WTC11 (cell line): ENCODE measurements around the gene SLC8B1. TPM values are rescaled to one million over a fixed set of nuclear protein-coding genes. Genes with fewer than 3 reads are reported as not detected.

Experiments
- ATAC-seq: fragments of 200-7000 bp; cut with Tn5 transposase; 2 replicates; pipeline ENCODE4 v1.10.0; 2021; ENCODE audit warnings: mild to moderate bottlenecking, moderate library complexity
- CTCF ChIA-PET: fragments of 300-600 bp; sonication (Branson Sonifier 250); formaldehyde crosslinking; loops from one replicate; lab custom pipeline; 2021; ENCODE audit warnings: antibody characterized with exemption; lab: Charles Lee
- POLR2A ChIA-PET: fragments of 350-600 bp; sonication (Branson Sonifier 250); formaldehyde crosslinking; loops from one replicate; lab custom pipeline; 2021; ENCODE audit warnings: antibody characterized with exemption; lab: Charles Lee
- DNase-seq: peaks from one replicate; pipeline ENCODE4 v3.0.0; 2021; ENCODE audit warnings: low spot score
- H3K27ac Mint-ChIP-seq: 2 replicates; pipeline ENCODE4 v1.8.0; 2021; ENCODE audit warnings: mixed read lengths
- H3K27me3 Mint-ChIP-seq: 2 replicates; pipeline ENCODE4 v1.8.0; 2021; ENCODE audit warnings: low read depth, mild to moderate bottlenecking, moderate library complexity, mixed read lengths
- H3K36me3 Mint-ChIP-seq: 2 replicates; pipeline ENCODE4 v1.8.0; 2021; ENCODE audit warnings: mixed read lengths
- H3K4me1 Mint-ChIP-seq: 2 replicates; pipeline ENCODE4 v1.8.0; 2022; ENCODE audit warnings: mixed read lengths
- H3K4me3 Mint-ChIP-seq: 2 replicates; pipeline ENCODE4 v1.8.0; 2021; ENCODE audit warnings: mild to moderate bottlenecking, moderate library complexity, mixed read lengths
- H3K9me3 Mint-ChIP-seq: 2 replicates; pipeline ENCODE4 v1.8.0; 2021; ENCODE audit warnings: mixed read lengths
- JAZF1 ChIP-seq: fragments of 250-450 bp; sonication (Bioruptor Pico); IDR thresholded peaks from 2 replicates; pipeline ENCODE4 v1.9.0; 2021; ENCODE audit warnings: moderate library complexity, mild to moderate bottlenecking, inconsistent platforms
- MXD4 ChIP-seq: fragments of 250-450 bp; sonication (Bioruptor Pico); IDR thresholded peaks from 2 replicates; pipeline ENCODE4 v1.8.0; 2021; ENCODE audit warnings: mild to moderate bottlenecking, moderate library complexity, borderline replicate concordance
- MYBL2 ChIP-seq: sonication (generic); formaldehyde crosslinking; IDR thresholded peaks from 2 replicates; pipeline ENCODE4 v1.8.1; 2023; ENCODE audit warnings: mild to moderate bottlenecking, moderate library complexity, missing genetic modification reagents
- NFATC4 ChIP-seq: fragments of 250-450 bp; sonication (Bioruptor Pico); IDR thresholded peaks from 2 replicates; pipeline ENCODE4 v1.9.0; 2021; ENCODE audit warnings: mild to moderate bottlenecking
- NFE2L1 ChIP-seq: sonication (generic); formaldehyde crosslinking; IDR thresholded peaks from 2 replicates; pipeline ENCODE4 v1.8.1; 2023; ENCODE audit warnings: missing genetic modification reagents
- NR1H2 ChIP-seq: sonication (generic); formaldehyde crosslinking; IDR thresholded peaks from 2 replicates; pipeline ENCODE4 v1.9.0; 2021; ENCODE audit warnings: mild to moderate bottlenecking, moderate library complexity, missing genetic modification reagents
- NR3C1 ChIP-seq: sonication (generic); formaldehyde crosslinking; conservative IDR thresholded peaks from 2 replicates; pipeline ENCODE4 v1.8.1; 2023; ENCODE audit warnings: low read depth, mild to moderate bottlenecking, missing genetic modification reagents
- SOX15 ChIP-seq: fragments of 250-450 bp; sonication (Bioruptor Pico); IDR thresholded peaks from 2 replicates; pipeline ENCODE4 v1.9.0; 2021; ENCODE audit warnings: mild to moderate bottlenecking
- SP1 ChIP-seq: sonication (generic); formaldehyde crosslinking; conservative IDR thresholded peaks from 2 replicates; pipeline ENCODE4 v1.8.1; 2022; ENCODE audit warnings: missing genetic modification reagents
- ZBTB21 ChIP-seq: sonication (generic); formaldehyde crosslinking; IDR thresholded peaks from 2 replicates; pipeline ENCODE4 v1.8.1; 2023; ENCODE audit warnings: mild to moderate bottlenecking, missing genetic modification reagents, borderline replicate concordance
- ZNF396 ChIP-seq: fragments of 250-450 bp; sonication (Bioruptor Pico); IDR thresholded peaks from 2 replicates; pipeline ENCODE4 v1.8.0; 2021; ENCODE audit warnings: mild to moderate bottlenecking, moderate library complexity, borderline replicate concordance
- total RNA-seq: library from RNA; stranded (reverse); gene quantifications from 3 replicates; pipeline ENCODE4 v1.2.3, GENCODE V29; 2021
- TF ChIP-seq, protein P1 (sequence below): sonication (generic); formaldehyde crosslinking; IDR thresholded peaks from 2 replicates; pipeline ENCODE4 v1.8.0; 2023; ENCODE audit warnings: missing genetic modification reagents
- TF ChIP-seq, protein P2 (sequence below): fragments of 250-450 bp; sonication (Bioruptor Pico); IDR thresholded peaks from 2 replicates; pipeline ENCODE4 v1.9.0; 2021; ENCODE audit warnings: moderate library complexity, mild to moderate bottlenecking, inconsistent platforms, borderline replicate concordance
- TF ChIP-seq, protein P3 (sequence below): sonication (generic); formaldehyde crosslinking; IDR thresholded peaks from 2 replicates; pipeline ENCODE4 v1.8.1; 2023; ENCODE audit warnings: mild to moderate bottlenecking, missing genetic modification reagents, moderate library complexity
- TF ChIP-seq, protein P4 (sequence below): sonication (generic); formaldehyde crosslinking; IDR thresholded peaks from 2 replicates; pipeline ENCODE4 v1.8.1; 2023; ENCODE audit warnings: mild to moderate bottlenecking, missing genetic modification reagents, moderate library complexity
- TF ChIP-seq, protein P5 (sequence below): sonication (generic); formaldehyde crosslinking; IDR thresholded peaks from 2 replicates; pipeline ENCODE4 v1.8.1; 2023; ENCODE audit warnings: mild to moderate bottlenecking, missing genetic modification reagents
- TF ChIP-seq, protein P6 (sequence below): sonication (generic); formaldehyde crosslinking; IDR thresholded peaks from 2 replicates; pipeline ENCODE4 v1.8.1; 2023; ENCODE audit warnings: mild to moderate bottlenecking, missing genetic modification reagents, borderline replicate concordance

The SLC8B1 gene
- total RNA-seq, 1 experiment from 2014 or later: 13.8 TPM

DNA sequence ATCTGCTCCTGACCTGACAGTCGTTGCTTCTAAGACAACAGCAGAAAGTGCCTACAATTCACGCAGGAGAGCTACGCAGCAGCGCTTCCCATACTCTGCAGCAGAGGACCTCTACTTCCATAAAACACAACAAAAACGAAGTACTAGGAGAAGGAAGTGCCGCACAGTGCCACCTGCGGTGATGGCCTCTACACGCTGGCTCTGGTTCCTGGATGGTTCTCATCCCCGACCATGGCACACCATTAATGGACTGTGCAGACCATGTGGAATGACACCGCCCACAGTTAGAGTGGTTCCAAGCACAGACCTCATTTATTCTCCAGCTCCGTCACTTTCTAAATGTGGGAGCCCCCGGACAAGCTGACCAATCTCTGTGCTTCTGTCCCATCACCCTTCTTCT, 85.4 kb downstream of the SLC8B1 start:
- H3K9me3 Mint-ChIP-seq: no peaks in the 10 kb centered on the region
- no peak overlapping the region for H3K4me3 Mint-ChIP-seq
- H3K27me3 Mint-ChIP-seq: no peaks in the 10 kb centered on the region
- H3K4me1 Mint-ChIP-seq: peaks cover 38% of the 10 kb centered on the region
- DNase-seq: no peak
- TF ChIP-seq, protein P1, sequence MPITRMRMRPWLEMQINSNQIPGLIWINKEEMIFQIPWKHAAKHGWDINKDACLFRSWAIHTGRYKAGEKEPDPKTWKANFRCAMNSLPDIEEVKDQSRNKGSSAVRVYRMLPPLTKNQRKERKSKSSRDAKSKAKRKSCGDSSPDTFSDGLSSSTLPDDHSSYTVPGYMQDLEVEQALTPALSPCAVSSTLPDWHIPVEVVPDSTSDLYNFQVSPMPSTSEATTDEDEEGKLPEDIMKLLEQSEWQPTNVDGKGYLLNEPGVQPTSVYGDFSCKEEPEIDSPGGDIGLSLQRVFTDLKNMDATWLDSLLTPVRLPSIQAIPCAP (CRISPR knock-in tag): no peak
- TF ChIP-seq, protein P2, sequence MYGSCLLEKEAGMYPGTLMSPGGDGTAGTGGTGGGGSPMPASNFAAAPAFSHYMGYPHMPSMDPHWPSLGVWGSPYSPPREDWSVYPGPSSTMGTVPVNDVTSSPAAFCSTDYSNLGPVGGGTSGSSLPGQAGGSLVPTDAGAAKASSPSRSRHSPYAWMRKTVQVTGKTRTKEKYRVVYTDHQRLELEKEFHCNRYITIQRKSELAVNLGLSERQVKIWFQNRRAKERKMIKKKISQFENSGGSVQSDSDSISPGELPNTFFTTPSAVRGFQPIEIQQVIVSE (CRISPR knock-in tag): no peak
- no peak for TF ChIP-seq JAZF1 (CRISPR knock-in tag)
- TF ChIP-seq MYBL2 (CRISPR knock-in tag): no peak
- TF ChIP-seq NFE2L1 (CRISPR knock-in tag): no peak
- TF ChIP-seq NR1H2: no peak
- no peak for TF ChIP-seq NR3C1
- TF ChIP-seq, protein P3, sequence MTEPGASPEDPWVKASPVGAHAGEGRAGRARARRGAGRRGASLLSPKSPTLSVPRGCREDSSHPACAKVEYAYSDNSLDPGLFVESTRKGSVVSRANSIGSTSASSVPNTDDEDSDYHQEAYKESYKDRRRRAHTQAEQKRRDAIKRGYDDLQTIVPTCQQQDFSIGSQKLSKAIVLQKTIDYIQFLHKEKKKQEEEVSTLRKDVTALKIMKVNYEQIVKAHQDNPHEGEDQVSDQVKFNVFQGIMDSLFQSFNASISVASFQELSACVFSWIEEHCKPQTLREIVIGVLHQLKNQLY (CRISPR knock-in tag): no peak
- TF ChIP-seq SOX15 (CRISPR knock-in tag): no peak
- TF ChIP-seq, protein P4, sequence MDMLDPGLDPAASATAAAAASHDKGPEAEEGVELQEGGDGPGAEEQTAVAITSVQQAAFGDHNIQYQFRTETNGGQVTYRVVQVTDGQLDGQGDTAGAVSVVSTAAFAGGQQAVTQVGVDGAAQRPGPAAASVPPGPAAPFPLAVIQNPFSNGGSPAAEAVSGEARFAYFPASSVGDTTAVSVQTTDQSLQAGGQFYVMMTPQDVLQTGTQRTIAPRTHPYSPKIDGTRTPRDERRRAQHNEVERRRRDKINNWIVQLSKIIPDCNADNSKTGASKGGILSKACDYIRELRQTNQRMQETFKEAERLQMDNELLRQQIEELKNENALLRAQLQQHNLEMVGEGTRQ (CRISPR knock-in tag): no peak
- TF ChIP-seq MXD4 (CRISPR knock-in tag): no peak
- no peak for TF ChIP-seq ZBTB21
- TF ChIP-seq SP1: no peak
- no peak for TF ChIP-seq NFATC4 (CRISPR knock-in tag)
- TF ChIP-seq, protein P5, sequence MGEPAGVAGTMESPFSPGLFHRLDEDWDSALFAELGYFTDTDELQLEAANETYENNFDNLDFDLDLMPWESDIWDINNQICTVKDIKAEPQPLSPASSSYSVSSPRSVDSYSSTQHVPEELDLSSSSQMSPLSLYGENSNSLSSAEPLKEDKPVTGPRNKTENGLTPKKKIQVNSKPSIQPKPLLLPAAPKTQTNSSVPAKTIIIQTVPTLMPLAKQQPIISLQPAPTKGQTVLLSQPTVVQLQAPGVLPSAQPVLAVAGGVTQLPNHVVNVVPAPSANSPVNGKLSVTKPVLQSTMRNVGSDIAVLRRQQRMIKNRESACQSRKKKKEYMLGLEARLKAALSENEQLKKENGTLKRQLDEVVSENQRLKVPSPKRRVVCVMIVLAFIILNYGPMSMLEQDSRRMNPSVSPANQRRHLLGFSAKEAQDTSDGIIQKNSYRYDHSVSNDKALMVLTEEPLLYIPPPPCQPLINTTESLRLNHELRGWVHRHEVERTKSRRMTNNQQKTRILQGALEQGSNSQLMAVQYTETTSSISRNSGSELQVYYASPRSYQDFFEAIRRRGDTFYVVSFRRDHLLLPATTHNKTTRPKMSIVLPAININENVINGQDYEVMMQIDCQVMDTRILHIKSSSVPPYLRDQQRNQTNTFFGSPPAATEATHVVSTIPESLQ (CRISPR knock-in tag): no peak
- no peak for TF ChIP-seq ZNF396 (CRISPR knock-in tag)
- TF ChIP-seq, protein P6, sequence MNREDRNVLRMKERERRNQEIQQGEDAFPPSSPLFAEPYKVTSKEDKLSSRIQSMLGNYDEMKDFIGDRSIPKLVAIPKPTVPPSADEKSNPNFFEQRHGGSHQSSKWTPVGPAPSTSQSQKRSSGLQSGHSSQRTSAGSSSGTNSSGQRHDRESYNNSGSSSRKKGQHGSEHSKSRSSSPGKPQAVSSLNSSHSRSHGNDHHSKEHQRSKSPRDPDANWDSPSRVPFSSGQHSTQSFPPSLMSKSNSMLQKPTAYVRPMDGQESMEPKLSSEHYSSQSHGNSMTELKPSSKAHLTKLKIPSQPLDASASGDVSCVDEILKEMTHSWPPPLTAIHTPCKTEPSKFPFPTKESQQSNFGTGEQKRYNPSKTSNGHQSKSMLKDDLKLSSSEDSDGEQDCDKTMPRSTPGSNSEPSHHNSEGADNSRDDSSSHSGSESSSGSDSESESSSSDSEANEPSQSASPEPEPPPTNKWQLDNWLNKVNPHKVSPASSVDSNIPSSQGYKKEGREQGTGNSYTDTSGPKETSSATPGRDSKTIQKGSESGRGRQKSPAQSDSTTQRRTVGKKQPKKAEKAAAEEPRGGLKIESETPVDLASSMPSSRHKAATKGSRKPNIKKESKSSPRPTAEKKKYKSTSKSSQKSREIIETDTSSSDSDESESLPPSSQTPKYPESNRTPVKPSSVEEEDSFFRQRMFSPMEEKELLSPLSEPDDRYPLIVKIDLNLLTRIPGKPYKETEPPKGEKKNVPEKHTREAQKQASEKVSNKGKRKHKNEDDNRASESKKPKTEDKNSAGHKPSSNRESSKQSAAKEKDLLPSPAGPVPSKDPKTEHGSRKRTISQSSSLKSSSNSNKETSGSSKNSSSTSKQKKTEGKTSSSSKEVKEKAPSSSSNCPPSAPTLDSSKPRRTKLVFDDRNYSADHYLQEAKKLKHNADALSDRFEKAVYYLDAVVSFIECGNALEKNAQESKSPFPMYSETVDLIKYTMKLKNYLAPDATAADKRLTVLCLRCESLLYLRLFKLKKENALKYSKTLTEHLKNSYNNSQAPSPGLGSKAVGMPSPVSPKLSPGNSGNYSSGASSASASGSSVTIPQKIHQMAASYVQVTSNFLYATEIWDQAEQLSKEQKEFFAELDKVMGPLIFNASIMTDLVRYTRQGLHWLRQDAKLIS (CRISPR knock-in tag): no peak
- TF ChIP-seq, all 79 proteins: peak for 0
- Mint-ChIP-seq H3K27ac (no peak overlapping the region), H3K36me3 (peaks cover 2% of the 10 kb centered on the region; the same call in 1 of the 2 replicates)
- no peak for ATAC-seq
- CTCF ChIA-PET: interaction anchor here (1.7 kb wide), 1 partner anchor 176 kb away, joined by 5 read pairs; no protein-coding TSS in a partner anchor
- POLR2A ChIA-PET: no interaction called here
